Panc1 (cell line): ENCODE data around the gene LAMP1. TPM values are rescaled to one million over a fixed set of nuclear protein-coding genes. Genes with fewer than 3 reads are reported as not detected.
"Not testable (repeated sequence)": the region's sequence is repeated elsewhere in the genome, so short reads cannot be mapped to it uniquely, and the experiment has no call there.

Experiments used
- ATAC-seq: fragments of 200-7000 bp; cut with Tn5 transposase; 2 replicates; pipeline ENCODE4 v1.9.1; 2020; ENCODE audit warnings: mild to moderate bottlenecking, moderate library complexity
- BruUV-seq: library from RNA; stranded (reverse); fragments of 400-500 nt; replicated peaks from 2 replicates; lab custom pipeline; 2021; lab: Mats Ljungman, UMichigan
- CTCF ChIA-PET: fragments of 300-600 bp; sonication (Branson Sonifier 250); formaldehyde crosslinking; loops from one replicate; lab custom pipeline; 2022; ENCODE audit warnings: antibody characterized with exemption; lab: Charles Lee
- POLR2A ChIA-PET: fragments of 300-600 bp; sonication (Branson Sonifier 250); formaldehyde crosslinking; loops from one replicate; lab custom pipeline; 2022; ENCODE audit warnings: antibody characterized with exemption; lab: Charles Lee
- DNase-seq: peaks from one replicate; pipeline ENCODE4 v3.0.0-alpha.2; 2010; ENCODE audit warnings: low read depth, low spot score
- H3K27ac ChIP-seq: 2 replicates; pipeline ENCODE4 v1.5.1; 2011; ENCODE audit warnings: mild to moderate bottlenecking, low read length, inconsistent platforms
- H3K27me3 ChIP-seq: fragments of 200-500 bp; sonication (Bioruptor generic); 2 replicates; pipeline ENCODE4 v1.6.0; 2014; ENCODE audit warnings: low read length, inconsistent platforms; ENCODE audit not compliant: control insufficient read depth, insufficient read depth
- H3K36me3 ChIP-seq: fragments of 200-500 bp; sonication (Bioruptor generic); 2 replicates; pipeline ENCODE4 v1.5.1; 2014; ENCODE audit warnings: inconsistent platforms, mild to moderate bottlenecking, low read length, moderate library complexity; ENCODE audit not compliant: control insufficient read depth, insufficient read depth
- H3K4me1 ChIP-seq: 2 replicates; pipeline ENCODE4 v1.5.1; 2011; ENCODE audit warnings: inconsistent platforms, mild to moderate bottlenecking, low read length, moderate library complexity; ENCODE audit not compliant: control insufficient read depth, insufficient read depth
- H3K4me3 ChIP-seq, 2 experiments: 2 replicates each; pipeline ENCODE4 v1.5.1; 2011 to 2012; ENCODE audit warnings: low read depth in 2 of 2, low read length in 2 of 2, mild to moderate bottlenecking in 2 of 2, inconsistent platforms in 1 of 2, moderate library complexity in 1 of 2
- H3K9me3 ChIP-seq: fragments of 200-500 bp; sonication (Bioruptor generic); 2 replicates; pipeline ENCODE4 v1.5.1; 2014; ENCODE audit warnings: low read depth, mild to moderate bottlenecking, inconsistent platforms, low read length, moderate library complexity; ENCODE audit not compliant: control insufficient read depth, insufficient read depth
- POLR2AphosphoS5 ChIP-seq: IDR thresholded peaks from 2 replicates; pipeline ENCODE4 v1.6.1; 2012; ENCODE audit warnings: mild to moderate bottlenecking, low read depth, low read length, moderate library complexity
- SIN3A ChIP-seq: IDR thresholded peaks from 2 replicates; pipeline ENCODE4 v1.6.1; 2012; ENCODE audit warnings: low read depth, mild to moderate bottlenecking, low read length, moderate library complexity, borderline replicate concordance; ENCODE audit not compliant: insufficient read depth
- TCF7L2 ChIP-seq: IDR thresholded peaks from 2 replicates; pipeline ENCODE4 v1.6.1; 2011; ENCODE audit warnings: mild to moderate bottlenecking, low read depth, low read length, inconsistent platforms
- in situ Hi-C: cut with HindIII; loops from 2 replicates; pipeline ENCODE4 v1.10.0; 2016; ENCODE audit warnings: low sequenced_read_pairs, low pct_unique_long_range_greater_than_20kb
- intact Hi-C: fragments of 100-400 bp; cut with micrococcal nuclease; formaldehyde crosslinking; loops from one replicate; pipeline ENCODE4 v1.10.0; 2022; ENCODE audit not compliant: unreplicated experiment
- total RNA-seq: library from RNA; stranded (reverse); gene quantifications from one replicate; pipeline ENCODE4 v1.2.1, GENCODE V29; 2021; ENCODE audit not compliant: unreplicated experiment
- TF ChIP-seq, protein P1 (sequence below): fragments of 450-650 bp; IDR thresholded peaks from 2 replicates; pipeline ENCODE4 v1.5.1; 2017; ENCODE audit warnings: mild to moderate bottlenecking
- TF ChIP-seq, protein P2 (sequence below), 2 experiments: IDR thresholded peaks; 2 replicates each; pipeline ENCODE4 v1.6.1; 2011 to 2012; ENCODE audit warnings: low read depth in 2 of 2, control low read depth in 1 of 2, low read length in 1 of 2, mild to moderate bottlenecking in 1 of 2, moderate library complexity in 1 of 2; ENCODE audit not compliant: insufficient read depth in 1 of 2

The LAMP1 gene
- total RNA-seq, 1 experiment from 2014 or later = 212 TPM

DNA sequence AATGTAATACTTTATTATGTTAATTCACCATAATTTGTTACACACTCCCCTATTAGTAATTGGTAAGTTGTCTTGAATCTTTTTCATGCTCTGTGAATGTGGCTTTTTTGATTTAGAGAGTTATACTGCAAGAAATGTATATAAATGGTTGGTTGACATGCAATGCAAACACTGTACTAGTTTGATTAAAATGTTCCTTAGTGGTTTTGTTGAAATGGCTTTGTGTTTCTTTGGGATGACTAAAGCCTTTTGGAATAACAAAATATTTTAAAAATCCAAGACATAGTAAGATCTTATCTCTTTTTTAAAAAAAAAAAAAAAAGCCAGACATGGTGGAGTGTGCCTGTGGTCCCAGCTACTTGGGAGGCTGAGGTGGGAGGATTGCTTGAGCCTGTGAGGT, 10.5 kb downstream of the LAMP1 start:
- CTCF ChIA-PET = interaction anchor here (0.7 kb wide), 1 partner anchor 11 kb away, joined by 7 read pairs; no protein-coding TSS in a partner anchor
- Histone ChIP-seq H3K4me3 (no peak overlapping the region), H3K9me3 (no peaks in the 10 kb centered on the region), H3K27ac (no peak overlapping the region), H3K27me3 (no peaks in the 10 kb centered on the region), H3K4me1 (no peaks in the 10 kb centered on the region), H3K36me3 (0 out of 2 replicates have a peak, but pooled peaks cover 3% of the 10 kb centered on the region)
- POLR2A ChIA-PET = no interaction called here
- DNase-seq (no peak), ATAC-seq (no peak)
- no TSS peak for BruUV-seq
- in situ Hi-C loops (no loop called here), intact Hi-C loops (no loop called here)
- TF ChIP-seq, protein P1, sequence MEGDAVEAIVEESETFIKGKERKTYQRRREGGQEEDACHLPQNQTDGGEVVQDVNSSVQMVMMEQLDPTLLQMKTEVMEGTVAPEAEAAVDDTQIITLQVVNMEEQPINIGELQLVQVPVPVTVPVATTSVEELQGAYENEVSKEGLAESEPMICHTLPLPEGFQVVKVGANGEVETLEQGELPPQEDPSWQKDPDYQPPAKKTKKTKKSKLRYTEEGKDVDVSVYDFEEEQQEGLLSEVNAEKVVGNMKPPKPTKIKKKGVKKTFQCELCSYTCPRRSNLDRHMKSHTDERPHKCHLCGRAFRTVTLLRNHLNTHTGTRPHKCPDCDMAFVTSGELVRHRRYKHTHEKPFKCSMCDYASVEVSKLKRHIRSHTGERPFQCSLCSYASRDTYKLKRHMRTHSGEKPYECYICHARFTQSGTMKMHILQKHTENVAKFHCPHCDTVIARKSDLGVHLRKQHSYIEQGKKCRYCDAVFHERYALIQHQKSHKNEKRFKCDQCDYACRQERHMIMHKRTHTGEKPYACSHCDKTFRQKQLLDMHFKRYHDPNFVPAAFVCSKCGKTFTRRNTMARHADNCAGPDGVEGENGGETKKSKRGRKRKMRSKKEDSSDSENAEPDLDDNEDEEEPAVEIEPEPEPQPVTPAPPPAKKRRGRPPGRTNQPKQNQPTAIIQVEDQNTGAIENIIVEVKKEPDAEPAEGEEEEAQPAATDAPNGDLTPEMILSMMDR = no peak
- TF ChIP-seq SIN3A = no peak

DNA sequence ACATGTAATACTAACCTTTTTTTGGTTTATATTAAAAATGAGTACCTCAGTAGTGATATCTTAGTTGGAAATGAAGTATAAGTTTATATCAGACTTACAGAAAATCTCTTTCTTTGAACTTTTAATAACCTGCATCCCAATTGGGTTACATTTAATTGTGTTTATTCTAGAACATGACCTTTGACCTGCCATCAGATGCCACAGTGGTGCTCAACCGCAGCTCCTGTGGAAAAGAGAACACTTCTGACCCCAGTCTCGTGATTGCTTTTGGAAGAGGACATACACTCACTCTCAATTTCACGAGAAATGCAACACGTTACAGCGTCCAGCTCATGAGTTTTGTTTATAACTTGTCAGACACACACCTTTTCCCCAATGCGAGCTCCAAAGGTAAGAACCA, 12.4 kb downstream of the LAMP1 start:
- H3K27me3 ChIP-seq = no peaks in the 10 kb centered on the region
- in situ Hi-C loops = no loop called here
- H3K4me3 ChIP-seq = no peak overlapping the region
- H3K4me1 ChIP-seq = no peaks in the 10 kb centered on the region
- H3K36me3 ChIP-seq = 0 out of 2 replicates have a peak, but pooled peaks cover 3% of the 10 kb centered on the region
- TF ChIP-seq TCF7L2 = no peak
- TF ChIP-seq, protein P1 = no peak
- TF ChIP-seq SIN3A = no peak
- TF ChIP-seq POLR2AphosphoS5 = no peak
- TF ChIP-seq, protein P2, sequence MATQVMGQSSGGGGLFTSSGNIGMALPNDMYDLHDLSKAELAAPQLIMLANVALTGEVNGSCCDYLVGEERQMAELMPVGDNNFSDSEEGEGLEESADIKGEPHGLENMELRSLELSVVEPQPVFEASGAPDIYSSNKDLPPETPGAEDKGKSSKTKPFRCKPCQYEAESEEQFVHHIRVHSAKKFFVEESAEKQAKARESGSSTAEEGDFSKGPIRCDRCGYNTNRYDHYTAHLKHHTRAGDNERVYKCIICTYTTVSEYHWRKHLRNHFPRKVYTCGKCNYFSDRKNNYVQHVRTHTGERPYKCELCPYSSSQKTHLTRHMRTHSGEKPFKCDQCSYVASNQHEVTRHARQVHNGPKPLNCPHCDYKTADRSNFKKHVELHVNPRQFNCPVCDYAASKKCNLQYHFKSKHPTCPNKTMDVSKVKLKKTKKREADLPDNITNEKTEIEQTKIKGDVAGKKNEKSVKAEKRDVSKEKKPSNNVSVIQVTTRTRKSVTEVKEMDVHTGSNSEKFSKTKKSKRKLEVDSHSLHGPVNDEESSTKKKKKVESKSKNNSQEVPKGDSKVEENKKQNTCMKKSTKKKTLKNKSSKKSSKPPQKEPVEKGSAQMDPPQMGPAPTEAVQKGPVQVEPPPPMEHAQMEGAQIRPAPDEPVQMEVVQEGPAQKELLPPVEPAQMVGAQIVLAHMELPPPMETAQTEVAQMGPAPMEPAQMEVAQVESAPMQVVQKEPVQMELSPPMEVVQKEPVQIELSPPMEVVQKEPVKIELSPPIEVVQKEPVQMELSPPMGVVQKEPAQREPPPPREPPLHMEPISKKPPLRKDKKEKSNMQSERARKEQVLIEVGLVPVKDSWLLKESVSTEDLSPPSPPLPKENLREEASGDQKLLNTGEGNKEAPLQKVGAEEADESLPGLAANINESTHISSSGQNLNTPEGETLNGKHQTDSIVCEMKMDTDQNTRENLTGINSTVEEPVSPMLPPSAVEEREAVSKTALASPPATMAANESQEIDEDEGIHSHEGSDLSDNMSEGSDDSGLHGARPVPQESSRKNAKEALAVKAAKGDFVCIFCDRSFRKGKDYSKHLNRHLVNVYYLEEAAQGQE (IDR thresholded peaks at IDR 0.05; ENCODE audit: insufficient read depth in 1 of 2, low read depth in 2 of 2, low read length in 1 of 2) = no peak
- H3K27ac ChIP-seq = no peak overlapping the region
- ATAC-seq (no peak), DNase-seq (no peak)
- intact Hi-C loops = no loop called here
- POLR2A ChIA-PET = no interaction called here
- CTCF ChIA-PET = no interaction called here
- no peaks in the 10 kb centered on the region for H3K9me3 ChIP-seq
- no TSS peak for BruUV-seq

DNA sequence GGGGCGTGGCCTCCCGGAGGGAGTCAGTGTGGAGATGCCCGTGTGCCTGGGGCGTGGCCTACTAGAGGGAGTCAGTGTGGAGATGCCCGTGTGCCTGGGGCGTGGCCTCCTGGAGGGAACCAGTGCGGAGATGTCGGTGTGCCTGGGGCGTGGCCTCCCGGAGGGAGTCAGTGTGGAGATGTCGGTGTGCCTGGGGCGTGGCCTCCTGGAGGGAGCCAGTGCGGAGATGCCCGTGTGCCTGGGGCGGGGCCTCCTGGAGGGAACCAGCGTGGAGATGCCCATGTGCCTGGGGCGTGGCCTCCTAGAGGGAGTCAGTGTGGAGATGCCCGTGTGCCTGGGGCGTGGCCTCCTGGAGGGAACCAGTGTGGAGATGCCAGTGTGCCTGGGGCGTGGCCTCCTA, 17.1 kb downstream of the LAMP1 start:
- H3K9me3 ChIP-seq, BruUV-seq, POLR2A ChIA-PET, H3K27me3 ChIP-seq, H3K27ac ChIP-seq, ATAC-seq, intact Hi-C loops, H3K36me3 ChIP-seq, CTCF ChIA-PET, in situ Hi-C loops, H3K4me1 ChIP-seq: not testable (repeated sequence)
- H3K4me3 ChIP-seq = peak overlapping the region; percentile 9 to 37; a peak in 3 of 4 replicates
- peak; percentile 15 for DNase-seq

DNA sequence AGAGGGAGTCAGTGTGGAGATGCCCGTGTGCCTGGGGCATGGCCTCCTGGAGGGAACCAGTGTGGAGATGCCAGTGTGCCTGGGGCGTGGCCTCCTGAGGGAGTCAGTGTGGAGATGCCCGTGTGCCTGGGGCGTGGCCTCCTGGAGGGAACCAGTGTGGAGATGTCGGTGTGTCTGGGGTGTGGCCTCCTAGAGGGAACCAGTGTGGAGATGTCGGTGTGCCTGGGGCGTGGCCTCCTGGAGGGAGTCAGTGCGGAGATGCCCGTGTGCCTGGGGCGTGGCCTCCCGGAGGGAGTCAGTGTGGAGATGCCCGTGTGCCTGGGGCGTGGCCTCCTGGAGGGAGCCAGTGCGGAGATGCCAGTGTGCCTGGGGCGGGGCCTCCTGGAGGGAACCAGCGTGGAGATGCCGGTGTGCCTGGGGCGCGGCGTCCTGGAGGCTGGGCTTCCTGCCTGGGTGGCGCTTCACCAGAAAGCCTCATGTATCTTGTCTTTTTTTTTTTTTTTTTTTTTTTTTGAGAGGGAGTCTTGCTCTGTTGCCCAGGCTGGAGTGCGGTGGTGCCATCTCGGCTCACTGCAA, 17.9 kb downstream of the LAMP1 start:
- POLR2A ChIA-PET, intact Hi-C loops, H3K27me3 ChIP-seq, ATAC-seq, H3K27ac ChIP-seq, DNase-seq, in situ Hi-C loops, H3K36me3 ChIP-seq, BruUV-seq, H3K9me3 ChIP-seq, H3K4me1 ChIP-seq, CTCF ChIA-PET: not testable (repeated sequence)
- peak overlapping the region in 1 of 2 experiments; percentile 32; a peak in 2 of 4 replicates for H3K4me3 ChIP-seq
